Large intestine (tissue), 3 donors: ENCODE data around the gene CFAP61. TPM values are rescaled to one million over a fixed set of nuclear protein-coding genes. Genes with fewer than 3 reads are reported as not detected.

ENCODE experiments used
- DNase-seq, 2 donors: peaks; one replicate each; pipeline versions ENCODE4 v3.0.0 to v3.0.0-alpha.2; 2013
- H3K27ac ChIP-seq: one replicate; pipeline ENCODE4 v1.5.1; 2013; ENCODE audit warnings: low read length
- H3K27me3 ChIP-seq: 2 replicates; pipeline ENCODE4 v1.6.1; 2013; ENCODE audit warnings: low read length; ENCODE audit not compliant: control insufficient read depth, insufficient read depth
- H3K36me3 ChIP-seq: 2 replicates; pipeline ENCODE4 v1.6.1; 2013; ENCODE audit warnings: low read length; ENCODE audit not compliant: control insufficient read depth, insufficient read depth
- H3K4me1 ChIP-seq: one replicate; pipeline ENCODE4 v1.6.1; 2013; ENCODE audit warnings: low read length; ENCODE audit not compliant: control insufficient read depth, insufficient read depth
- H3K4me3 ChIP-seq: one replicate; pipeline ENCODE4 v1.5.1; 2013; ENCODE audit warnings: low read length
- H3K9me3 ChIP-seq: one replicate; pipeline ENCODE4 v1.6.1; 2013; ENCODE audit warnings: mild to moderate bottlenecking, low read depth, low read length, moderate library complexity; ENCODE audit not compliant: control insufficient read depth
- WGBS: methylation state at CpG from one replicate; pipeline ENCODE4 v1.1.5; 2013; ENCODE audit warnings: low lambda C conversion rate; ENCODE audit not compliant: insufficient coverage; 5-methylcytosine and 5-hydroxymethylcytosine counted together
- polyA plus RNA-seq: library from polyadenylated mRNA; unstranded; fragments of 120-200 nt; gene quantifications from one replicate; pipeline ENCODE4 v1.2.1, GENCODE V29; 2013

The CFAP61 gene
- polyA plus RNA-seq, 1 donor = 0.36 TPM

DNA sequence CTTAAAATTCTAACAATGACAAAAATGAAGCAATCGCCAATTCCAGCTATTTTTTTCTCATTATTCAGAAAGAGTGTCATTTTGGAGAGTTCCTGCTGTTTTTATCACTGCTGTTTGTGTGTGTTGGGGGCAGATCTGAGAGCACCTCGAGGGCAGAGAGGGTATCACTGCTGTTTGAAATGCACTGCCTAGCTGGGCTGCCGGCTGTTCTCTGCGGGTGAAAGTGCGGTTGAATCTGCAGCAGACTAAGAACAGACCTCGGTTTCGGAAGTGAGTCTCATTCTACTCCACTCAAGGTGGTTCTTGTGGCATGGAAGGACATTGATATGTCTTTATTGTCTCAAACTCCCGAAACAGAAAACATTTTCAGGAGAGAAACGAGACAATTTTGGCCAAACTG, 333.9 kb downstream of the CFAP61 start:
- Histone ChIP-seq H3K36me3 (peaks cover 7% of the 10 kb centered on the region), H3K4me3 (no peak overlapping the region), H3K9me3 (no peaks in the 10 kb centered on the region), H3K27me3 (peaks cover 8% of the 10 kb centered on the region), H3K27ac (no peak overlapping the region), H3K4me1 (no peaks in the 10 kb centered on the region)
- DNase-seq = no peak
- 100% methylated on average over 1 of the region's 9 CpGs for WGBS

GRCh38 chr20:20390393-20390792, 338.1 kb downstream of the CFAP61 start:
- Histone ChIP-seq H3K27me3 (no peaks in the 10 kb centered on the region), H3K9me3 (no peaks in the 10 kb centered on the region), H3K4me3 (no peak overlapping the region), H3K4me1 (peaks cover 7% of the 10 kb centered on the region), H3K36me3 (peaks cover 36% of the 10 kb centered on the region), H3K27ac (no peak overlapping the region)
- 100% methylated on average over 2 of the region's 9 CpGs for WGBS
- no peak for DNase-seq

DNA sequence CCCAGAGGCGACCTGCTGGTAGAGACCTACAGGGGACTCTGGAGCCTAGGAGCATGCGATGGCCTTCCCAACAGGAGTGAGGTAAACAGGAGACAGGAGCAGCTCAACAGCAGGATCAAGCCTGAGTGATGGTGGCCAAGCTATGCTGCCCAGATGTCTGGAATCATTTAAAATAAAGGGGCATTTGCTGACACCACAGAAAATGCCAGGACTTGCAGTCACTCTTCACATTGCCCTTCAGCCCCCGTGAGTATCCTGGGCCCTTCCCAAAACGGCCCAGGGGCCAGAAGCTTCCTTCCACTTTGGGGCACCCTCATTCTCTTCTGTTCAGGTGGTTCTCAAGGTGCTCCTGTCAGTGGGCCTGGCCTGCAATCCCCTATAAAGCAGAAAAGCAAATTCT, 338.8 kb downstream of the CFAP61 start:
- DNase-seq = no peak
- Histone ChIP-seq H3K4me3 (no peak overlapping the region), H3K36me3 (peaks cover 40% of the 10 kb centered on the region), H3K27ac (no peak overlapping the region), H3K4me1 (peaks cover 7% of the 10 kb centered on the region), H3K9me3 (no peaks in the 10 kb centered on the region), H3K27me3 (no peaks in the 10 kb centered on the region)
- no CpG with 5 or more reads among the region's 4 CpGs for WGBS

GRCh38 chr20:20391766-20392165, 339.4 kb downstream of the CFAP61 start:
- no CpG with 5 or more reads among the region's 13 CpGs for WGBS
- Histone ChIP-seq H3K27ac (no peak overlapping the region), H3K4me1 (peaks cover 7% of the 10 kb centered on the region), H3K36me3 (peaks cover 42% of the 10 kb centered on the region), H3K4me3 (no peak overlapping the region), H3K9me3 (no peaks in the 10 kb centered on the region), H3K27me3 (no peaks in the 10 kb centered on the region)
- DNase-seq = peak; percentile 52 to 64

- no peak overlapping the region for H3K4me3 ChIP-seq
- H3K27me3 ChIP-seq = no peaks in the 10 kb centered on the region
- no peak for DNase-seq
- H3K27ac ChIP-seq = no peak overlapping the region
- WGBS = no CpG with 5 or more reads among the region's 20 CpGs
- H3K36me3 ChIP-seq = peaks cover 46% of the 10 kb centered on the region
- no peaks in the 10 kb centered on the region for H3K9me3 ChIP-seq
- H3K4me1 ChIP-seq = peaks cover 7% of the 10 kb centered on the region
These were observed 341.1 kb downstream of the CFAP61 start for GRCh38 chr20:20393207-20394120.

GRCh38 chr20:20395087-20395486, 342.8 kb downstream of the CFAP61 start:
- H3K9me3 ChIP-seq = no peaks in the 10 kb centered on the region
- no peaks in the 10 kb centered on the region for H3K27me3 ChIP-seq
- no peak overlapping the region for H3K27ac ChIP-seq
- H3K36me3 ChIP-seq = peaks cover 44% of the 10 kb centered on the region
- H3K4me1 ChIP-seq = peaks cover 16% of the 10 kb centered on the region
- WGBS = no CpG with 5 or more reads among the region's 12 CpGs
- DNase-seq = no peak
- H3K4me3 ChIP-seq = no peak overlapping the region

DNA sequence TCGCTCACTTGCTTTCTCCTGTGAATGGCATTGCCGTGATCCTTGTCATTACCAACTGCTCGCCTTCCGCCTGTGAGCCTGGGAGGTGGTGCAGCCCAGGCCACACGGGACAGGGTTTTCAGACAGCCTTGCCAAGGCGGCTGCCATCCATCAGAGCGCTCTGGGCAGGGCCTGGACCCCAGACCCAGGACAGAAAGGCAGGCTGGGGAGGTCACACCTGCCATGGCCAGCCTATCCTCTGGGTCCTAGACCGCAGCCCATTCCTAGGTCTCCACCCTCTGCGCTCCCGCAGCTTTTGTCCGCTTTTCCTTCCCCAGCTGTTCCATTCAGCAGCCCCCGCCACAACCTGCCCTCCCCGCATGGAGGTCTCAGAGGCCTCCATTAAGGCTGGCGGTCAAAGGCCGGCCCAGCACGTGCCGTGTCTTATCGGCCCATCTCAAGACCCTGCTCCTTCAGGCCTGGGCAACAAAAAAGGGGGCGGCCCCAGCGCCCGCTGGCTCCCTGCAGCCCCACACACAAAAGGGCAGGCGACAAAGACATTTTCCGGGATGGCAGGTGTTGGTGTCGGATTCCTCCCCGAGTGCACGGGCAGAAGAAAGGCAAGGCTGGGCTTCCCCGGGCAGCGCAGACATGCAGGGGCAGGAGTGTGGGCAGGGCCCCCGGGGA, 343.7 kb downstream of the CFAP61 start:
- peaks cover 40% of the 10 kb centered on the region for H3K36me3 ChIP-seq
- H3K4me3 ChIP-seq = no peak overlapping the region
- H3K4me1 ChIP-seq = peaks cover 16% of the 10 kb centered on the region
- H3K9me3 ChIP-seq = no peaks in the 10 kb centered on the region
- no peak for DNase-seq
- WGBS = no CpG with 5 or more reads among the region's 29 CpGs
- H3K27me3 ChIP-seq = no peaks in the 10 kb centered on the region
- H3K27ac ChIP-seq = no peak overlapping the region

GRCh38 chr20:20396794-20397193, 344.5 kb downstream of the CFAP61 start:
- peaks cover 15% of the 10 kb centered on the region for H3K4me1 ChIP-seq
- H3K36me3 ChIP-seq = peaks cover 34% of the 10 kb centered on the region
- H3K4me3 ChIP-seq = no peak overlapping the region
- no peak overlapping the region for H3K27ac ChIP-seq
- no CpG with 5 or more reads among the region's 3 CpGs for WGBS
- H3K27me3 ChIP-seq = no peaks in the 10 kb centered on the region
- no peaks in the 10 kb centered on the region for H3K9me3 ChIP-seq
- no peak for DNase-seq

DNA sequence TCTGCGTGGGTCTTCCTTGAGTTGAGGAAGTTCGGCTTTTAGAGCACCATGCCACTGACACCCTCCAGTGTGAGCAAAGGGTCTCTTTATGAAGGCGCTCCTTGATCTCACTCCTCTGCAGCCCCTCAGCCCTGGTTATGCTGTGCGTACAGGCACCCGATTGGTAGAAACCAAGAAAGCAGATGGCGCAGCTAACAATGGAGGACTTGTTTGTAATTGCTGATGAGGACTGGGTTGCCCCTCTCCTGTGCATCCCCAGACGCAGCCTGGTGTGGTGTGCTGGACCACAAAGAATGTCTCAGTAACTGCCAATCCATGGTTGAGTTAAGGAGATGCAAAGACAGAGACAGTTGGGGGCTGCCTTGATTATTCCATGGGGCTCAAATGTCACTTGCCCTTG, 345.8 kb downstream of the CFAP61 start:
- H3K4me1 ChIP-seq = peaks cover 10% of the 10 kb centered on the region
- no peaks in the 10 kb centered on the region for H3K9me3 ChIP-seq
- no peak overlapping the region for H3K4me3 ChIP-seq
- H3K27me3 ChIP-seq = no peaks in the 10 kb centered on the region
- no CpG with 5 or more reads among the region's 7 CpGs for WGBS
- peaks cover 25% of the 10 kb centered on the region for H3K36me3 ChIP-seq
- H3K27ac ChIP-seq = no peak overlapping the region
- no peak for DNase-seq

DNA sequence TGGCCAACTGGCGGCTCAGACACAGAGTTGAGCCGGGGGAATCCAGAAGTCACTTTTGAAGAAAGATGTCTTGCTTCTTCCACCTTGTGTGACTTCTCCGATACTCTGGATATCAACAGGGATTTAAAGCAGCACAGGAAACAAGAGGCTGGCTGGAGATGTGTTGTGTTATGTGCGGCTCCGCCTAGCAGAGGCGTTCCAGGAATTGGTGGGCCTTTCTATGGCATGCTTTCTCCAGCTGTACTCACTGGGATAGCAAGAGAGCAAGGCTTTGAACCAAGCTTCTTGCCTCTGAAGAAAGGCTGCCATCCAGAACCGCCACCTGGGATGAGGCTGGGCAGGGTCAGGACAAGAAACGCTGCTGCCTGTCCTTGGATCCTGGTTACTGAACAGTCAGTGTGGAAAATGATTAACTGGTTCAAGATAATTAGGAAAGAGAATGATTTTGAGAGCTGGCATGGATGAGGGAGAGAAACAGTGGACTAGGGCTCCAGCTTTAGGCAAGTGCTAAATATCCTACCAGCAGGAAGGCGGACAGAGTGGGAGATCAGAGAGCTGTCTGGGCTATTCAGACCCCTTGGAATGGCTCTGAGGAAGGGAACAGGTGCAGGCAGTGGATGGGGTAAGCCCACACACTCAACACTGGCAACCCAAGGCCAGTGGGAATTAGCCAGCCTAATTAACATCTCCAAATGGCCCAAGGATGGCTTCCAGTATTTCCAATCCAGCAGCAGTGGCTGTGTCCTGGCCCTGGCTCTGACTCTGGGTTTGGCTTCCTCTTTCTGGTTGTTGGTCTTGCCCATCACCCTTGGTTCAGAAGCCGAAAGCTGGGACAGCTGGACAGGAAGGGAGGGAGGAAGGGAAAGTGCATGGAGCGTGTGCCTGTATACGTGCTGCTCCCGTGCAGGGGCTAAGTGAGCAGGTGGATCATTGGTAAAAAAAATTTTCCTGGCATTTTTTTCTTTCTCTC, 347.5 kb downstream of the CFAP61 start:
- H3K27me3 ChIP-seq = no peaks in the 10 kb centered on the region
- H3K27ac ChIP-seq = no peak overlapping the region
- H3K4me1 ChIP-seq = peaks cover 10% of the 10 kb centered on the region
- H3K36me3 ChIP-seq = peaks cover 25% of the 10 kb centered on the region
- H3K9me3 ChIP-seq = no peaks in the 10 kb centered on the region
- no peak overlapping the region for H3K4me3 ChIP-seq
- 60% methylated on average over 1 of the region's 13 CpGs for WGBS
- peak in 1 of 2 donors; percentile 55 for DNase-seq
